HepG2 (cell line): ENCODE results near the gene MRGPRF.

Source experiments
- CTCF ChIP-seq: sonication (generic); formaldehyde crosslinking; IDR thresholded peaks from 2 replicates; pipeline ENCODE4 v1.5.0; 2020; ENCODE audit warnings: mild to moderate bottlenecking, missing genetic modification reagents, moderate library complexity
- GATAD2A ChIP-seq: IDR thresholded peaks from 2 replicates; pipeline ENCODE4 v1.6.1; 2016
- MED13 ChIP-seq: sonication (generic); formaldehyde crosslinking; IDR thresholded peaks from 2 replicates; pipeline ENCODE4 v1.5.0; 2020; ENCODE audit warnings: missing genetic modification reagents
- NFE2L1 ChIP-seq: sonication (generic); formaldehyde crosslinking; IDR thresholded peaks from 2 replicates; pipeline ENCODE4 v1.4.0; 2020; ENCODE audit warnings: missing genetic modification reagents, mild to moderate bottlenecking, borderline replicate concordance
- NFYB ChIP-seq: sonication (generic); formaldehyde crosslinking; IDR thresholded peaks from 2 replicates; pipeline ENCODE4 v1.4.0; 2020; ENCODE audit warnings: missing genetic modification reagents
- RAD21 ChIP-seq: fragments of 450-650 bp; formaldehyde crosslinking; IDR thresholded peaks from 2 replicates; pipeline ENCODE4 v1.5.0; 2020; ENCODE audit warnings: mild to moderate bottlenecking
- SALL1 ChIP-seq: sonication (generic); formaldehyde crosslinking; IDR thresholded peaks from 2 replicates; pipeline ENCODE4 v1.8.0; 2022; ENCODE audit warnings: mild to moderate bottlenecking, missing genetic modification reagents
- ZNF484 ChIP-seq: sonication (generic); formaldehyde crosslinking; IDR thresholded peaks from 2 replicates; pipeline ENCODE4 v1.5.1; 2020; ENCODE audit warnings: mild to moderate bottlenecking, low read depth, missing genetic modification reagents, borderline replicate concordance
- ZNF724P ChIP-seq: sonication (generic); formaldehyde crosslinking; IDR thresholded peaks from 2 replicates; pipeline ENCODE4 v1.8.0; 2022; ENCODE audit warnings: missing genetic modification reagents, borderline replicate concordance

GRCh38 chr11:68987211-68987610 lies 25.8 kb downstream of the MRGPRF start:
- TF ChIP-seq ZNF484 (CRISPR knock-in tag) (no peak), RAD21 (CRISPR knock-in tag) (no peak), SALL1 (CRISPR knock-in tag) (no peak), CTCF (CRISPR knock-in tag) (no peak), NFE2L1 (no peak), MED13 (CRISPR knock-in tag) (no peak), ZNF724P (CRISPR knock-in tag) (no peak), GATAD2A (no peak), NFYB (no peak)
